K562 (cell line): Measurements from ENCODE around the gene PPM1G. TPM values are rescaled to one million over a fixed set of nuclear protein-coding genes. Genes with fewer than 3 reads are reported as not detected.
A peak's percentile ranks its signal among the peaks of the same experiment; 100 is the strongest.

Source experiments
- ARID3B ChIP-seq: fragments of 250-450 bp; sonication (Bioruptor Pico); IDR thresholded peaks from 2 replicates; pipeline ENCODE4 v1.4.0; 2020; ENCODE audit warnings: borderline replicate concordance
- BCL6 ChIP-seq: fragments of 250-450 bp; sonication (Bioruptor Pico); IDR thresholded peaks from 2 replicates; pipeline ENCODE4 v1.4.0; 2020
- GABPA ChIP-seq: fragments of 200-800 bp; sonication (Bioruptor generic); conservative IDR thresholded peaks from 2 replicates; pipeline ENCODE4 v1.6.1; 2016; ENCODE audit warnings: low read depth, missing genetic modification characterization, missing compliant biosample characterization
- L3MBTL2 ChIP-seq: fragments of 450-650 bp; IDR thresholded peaks from 2 replicates; pipeline ENCODE4 v1.6.1; 2016; ENCODE audit warnings: mild to moderate bottlenecking, moderate library complexity
- NEUROD1 ChIP-seq: fragments of 150-350 bp; IDR thresholded peaks from 2 replicates; pipeline ENCODE4 v1.6.1; 2014; ENCODE audit warnings: borderline replicate concordance, low read length, low read depth; ENCODE audit not compliant: partially characterized antibody
- POLR2AphosphoS2 ChIP-seq: IDR thresholded peaks from 2 replicates; pipeline ENCODE4 v1.6.1; 2012; ENCODE audit warnings: low read length, improper control_type of control experiment
- POLR2AphosphoS5 ChIP-seq: IDR thresholded peaks from 2 replicates; pipeline ENCODE4 v1.6.1; 2011; ENCODE audit warnings: mild to moderate bottlenecking, low read depth, low read length, moderate library complexity; ENCODE audit not compliant: control insufficient read depth, insufficient read depth
- SIN3A ChIP-seq, 2 experiments: fragments of 150-350 bp in 1 of 2; IDR thresholded peaks; 2 replicates each; pipeline ENCODE4 v1.6.1; 2011 to 2016; ENCODE audit warnings: borderline replicate concordance in 2 of 2, low read depth in 2 of 2, low read length in 2 of 2, mild to moderate bottlenecking in 2 of 2, moderate library complexity in 2 of 2; ENCODE audit not compliant: control insufficient read depth in 1 of 2
- TAF7 ChIP-seq: fragments of 450-650 bp; IDR thresholded peaks from 2 replicates; pipeline ENCODE4 v1.6.1; 2016; ENCODE audit warnings: missing genetic modification characterization, missing compliant biosample characterization
- THRB ChIP-seq: fragments of 450-650 bp; formaldehyde crosslinking; conservative IDR thresholded peaks from 2 replicates; pipeline ENCODE4 v1.4.0; 2022; ENCODE audit warnings: mild to moderate bottlenecking, missing genetic modification characterization
- TRIM25 ChIP-seq: fragments of 450-650 bp; IDR thresholded peaks from 2 replicates; pipeline ENCODE4 v1.7.0; 2016; ENCODE audit warnings: borderline replicate concordance
- ZBTB11 ChIP-seq, 3 experiments: fragments of 200-800 bp in 1 of 3; fragments of 250-450 bp in 1 of 3; fragments of 450-650 bp in 1 of 3; sonication (Bioruptor Pico) in 1 of 3; sonication (Bioruptor generic) in 1 of 3; formaldehyde crosslinking in 1 of 3; IDR thresholded peaks; 2 replicates each; pipeline versions ENCODE4 v1.6.1 to v1.8.0; 2016 to 2022; ENCODE audit warnings: mild to moderate bottlenecking in 2 of 3, missing genetic modification characterization in 2 of 3, missing compliant biosample characterization in 1 of 3, moderate library complexity in 1 of 3
- ZNF175 ChIP-seq: fragments of 200-800 bp; sonication (Bioruptor generic); IDR thresholded peaks from 2 replicates; pipeline ENCODE4 v1.6.1; 2016; ENCODE audit warnings: low read depth, mild to moderate bottlenecking, missing genetic modification characterization, missing compliant biosample characterization
- ZNF395 ChIP-seq: fragments of 200-800 bp; sonication (Bioruptor generic); IDR thresholded peaks from 2 replicates; pipeline ENCODE4 v1.6.1; 2017; ENCODE audit warnings: missing genetic modification characterization, missing compliant biosample characterization
- ZNF41 ChIP-seq: fragments of 250-450 bp; sonication (Bioruptor Pico); conservative IDR thresholded peaks from 2 replicates; pipeline ENCODE4 v1.4.0; 2020; ENCODE audit warnings: mild to moderate bottlenecking
- polyA plus RNA-seq, 8 experiments: library from polyadenylated mRNA; depleted of rRNA in 4 of 8; stranded (reverse) in 5 of 8; unstranded in 3 of 8; fragments of >200 nt; fragmentation: Nextera tagmentation in 2 of 8; fragmentation: Illumina TruSeq in 1 of 8; extraction: Ambion mirVana in 2 of 8; extraction: Trizol in 1 of 8; gene quantifications; 2 replicates each; pipeline versions ENCODE4 v1.2.1 to v1.2.3, GENCODE V29; 2011 to 2014; ENCODE audit warnings: inconsistent platforms in 1 of 8, missing spikeins in 1 of 8
- total RNA-seq, 7 experiments: library from RNA; depleted of rRNA in 6 of 7; stranded (reverse); fragments of >200 nt in 6 of 7; fragmentation: Illumina TruSeq in 2 of 7; extraction: Trizol in 2 of 7; gene quantifications; 2 replicates each; pipeline versions ENCODE4 v1.2.1 to v1.2.3, GENCODE V29; 2011 to 2021; ENCODE audit warnings: low replicate concordance in 1 of 7

PPM1G gene
- total and polyA plus RNA-seq, 9 of the 15 experiments (the other 6 are each of a cell fraction or from before 2014, with no cell fraction given): 61.7 to 230 (median 153) TPM

GRCh38 chr2:27356382-27357181 lies 52.8 kb downstream of the PPM1G start, which contains the start of gene GTF3C2 (continued):
- TF ChIP-seq ARID3B (CRISPR knock-in tag) (no peak), NEUROD1 (no peak), POLR2AphosphoS5 (peak; percentile 48), SIN3A (IDR thresholded peaks at IDR 0.05; ENCODE audit: borderline replicate concordance in 2 of 2, control insufficient read depth in 1 of 2, low read depth in 2 of 2, low read length in 2 of 2) (peak; percentile 37 to 76; a peak in 2 of 4 replicates), POLR2AphosphoS2 (no peak; the same call in 1 of the 2 replicates), ZNF395 (peak; percentile 83), ZNF41 (no peak), TRIM25 (no peak), ZBTB11 (CRISPR knock-in tag; IDR thresholded peaks at IDR 0.05) (peak in 2 of 3 experiments; percentile 54 to 89; a peak in 3 of 6 replicates), BCL6 (CRISPR knock-in tag) (no peak), TAF7 (tag) (peak; percentile 52), THRB (CRISPR knock-in tag) (no peak), ZNF175 (peak; percentile 49; the same call in 1 of the 2 replicates), GABPA (tag) (peak; percentile 92), L3MBTL2 (peak; percentile 97)
